GM10266 (cell line): ENCODE measurements around the gene PCK1.
A peak's percentile ranks its signal among the peaks of the same experiment; 100 is the strongest.

Experiments
- DNase-seq: peaks from one replicate; pipeline ENCODE4 v3.0.0; 2012; ENCODE audit errors: extremely low spot score
- CTCF ChIP-seq: IDR thresholded peaks from 2 replicates; pipeline ENCODE4 v1.5.1; 2012; ENCODE audit warnings: mild to moderate bottlenecking, low read depth; ENCODE audit not compliant: control insufficient read depth, insufficient read depth; ENCODE audit errors: missing control alignments

Gene PCK1

GRCh38 chr20:57596358-57596757 is 35.4 kb downstream of the PCK1 start:
- TF ChIP-seq CTCF, result no peak
- DNase-seq, result no peak

GRCh38 chr20:57596998-57597939 is 36.4 kb downstream of the PCK1 start:
- peak; percentile 92 for TF ChIP-seq CTCF

GRCh38 chr20:57598060-57598459 is 37.1 kb downstream of the PCK1 start:
- no peak for DNase-seq

More at GRCh38 chr20:57596998-57597939, 36.4 kb downstream of the PCK1 start:
- peak; percentile 84 for DNase-seq

DNA sequence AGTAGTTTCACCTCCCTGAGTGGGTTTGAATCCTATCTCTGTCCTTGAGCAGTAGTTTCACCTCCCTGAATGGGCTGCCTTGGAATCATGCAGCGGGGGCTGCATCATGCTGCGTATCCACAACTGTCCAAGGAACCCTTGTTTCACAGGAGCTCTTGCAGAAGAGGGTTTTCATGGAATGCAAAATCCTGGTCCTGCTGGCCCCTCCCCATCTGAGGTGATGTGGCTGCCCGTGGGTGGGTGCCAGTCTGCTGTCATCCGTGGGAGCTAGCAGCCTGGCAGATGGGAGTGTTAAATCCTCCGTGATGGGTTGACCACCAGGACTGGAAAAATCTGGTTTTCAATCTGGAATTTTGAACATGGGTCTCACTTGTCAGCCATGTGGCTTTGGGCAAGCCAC is 37.6 kb downstream of the PCK1 start:
- DNase-seq, result no peak
- no peak for TF ChIP-seq CTCF

More at GRCh38 chr20:57598060-57598459, 37.1 kb downstream of the PCK1 start:
- TF ChIP-seq CTCF, result no peak

GRCh38 chr20:57600320-57601210 is 39.7 kb downstream of the PCK1 start:
- DNase-seq, result no peak
- no peak for TF ChIP-seq CTCF

DNA sequence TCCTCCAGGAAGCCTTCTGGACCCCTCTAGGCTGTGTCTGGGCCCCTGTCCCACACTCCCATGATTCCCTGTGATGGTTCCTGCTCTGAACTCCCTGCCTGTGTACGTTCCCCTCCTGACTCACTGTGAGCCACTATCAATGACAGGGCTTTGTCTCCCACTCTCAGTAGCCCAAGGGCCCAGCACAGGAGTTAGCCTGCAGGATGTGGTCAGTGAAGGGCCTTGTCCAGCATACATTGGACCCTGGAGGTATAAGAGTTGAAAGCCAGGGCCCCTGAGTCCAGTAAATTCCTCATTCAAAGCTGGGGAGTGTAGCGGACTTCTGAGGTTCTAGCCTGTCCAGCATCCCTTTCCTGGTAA is 40.3 kb downstream of the PCK1 start:
- DNase-seq, result no peak
- TF ChIP-seq CTCF, result no peak

GRCh38 chr20:57601737-57602136 is 40.8 kb downstream of the PCK1 start:
- TF ChIP-seq CTCF, result no peak
- no peak for DNase-seq
